Measurements from ENCODE around the gene IPO4.
"Not testable (repeated sequence)": the region's sequence is repeated elsewhere in the genome, so short reads cannot be mapped to it uniquely, and the experiment has no call there.

The IPO4 gene

GRCh38 chr14:24219521-24219920, 30.9 kb upstream of the IPO4 start:
- no peak overlapping the region for H3K27ac ChIP-seq
- no peak overlapping the region for H3K4me3 ChIP-seq

DNA sequence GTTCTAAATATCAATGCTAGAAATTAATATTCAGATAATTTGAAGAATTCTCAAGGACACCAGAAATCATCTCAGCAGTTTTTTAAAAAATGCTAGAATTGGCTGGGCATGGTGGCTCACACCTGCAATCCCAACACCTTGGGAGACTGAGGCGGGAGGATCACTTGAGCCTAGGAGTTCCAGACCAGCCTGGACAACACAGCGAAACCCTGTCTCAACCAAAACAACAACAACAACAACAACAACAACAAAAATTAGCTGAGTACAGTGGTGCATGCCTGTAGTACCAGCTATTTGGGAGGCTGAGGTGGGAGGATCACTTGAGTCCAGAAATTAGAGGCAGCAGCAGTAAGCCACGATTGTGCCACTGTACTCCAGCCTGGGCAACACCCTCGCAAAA, 30.5 kb upstream of the IPO4 start:
- peak overlapping the region in 1 of 21 experiments; percentile 41 for H3K27ac ChIP-seq
- H3K4me3 ChIP-seq: no peak overlapping the region

DNA sequence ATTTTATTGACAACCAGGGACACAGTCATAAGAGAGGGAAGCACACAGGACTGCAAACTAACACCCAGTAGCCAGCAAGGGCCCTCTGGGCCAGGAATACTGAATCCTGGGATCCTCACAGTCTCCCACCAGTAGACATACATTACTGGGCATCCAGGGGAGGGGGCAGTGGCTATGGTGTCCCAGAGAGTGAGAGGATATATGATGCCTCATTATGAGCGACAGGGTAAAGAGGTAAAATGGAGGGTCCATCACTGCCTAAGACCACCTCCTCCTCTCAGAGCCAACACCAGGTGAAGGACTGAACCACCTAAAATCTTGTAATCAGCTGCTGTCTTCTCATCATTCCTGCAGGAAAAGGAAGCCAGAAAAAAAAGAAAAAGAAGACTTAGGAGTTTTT, 28.3 kb upstream of the IPO4 start:
- H3K27ac ChIP-seq: peak overlapping the region in 4 of 21 experiments; percentile 84 to 93 (median 88)
- H3K4me3 ChIP-seq: not testable (repeated sequence)

DNA sequence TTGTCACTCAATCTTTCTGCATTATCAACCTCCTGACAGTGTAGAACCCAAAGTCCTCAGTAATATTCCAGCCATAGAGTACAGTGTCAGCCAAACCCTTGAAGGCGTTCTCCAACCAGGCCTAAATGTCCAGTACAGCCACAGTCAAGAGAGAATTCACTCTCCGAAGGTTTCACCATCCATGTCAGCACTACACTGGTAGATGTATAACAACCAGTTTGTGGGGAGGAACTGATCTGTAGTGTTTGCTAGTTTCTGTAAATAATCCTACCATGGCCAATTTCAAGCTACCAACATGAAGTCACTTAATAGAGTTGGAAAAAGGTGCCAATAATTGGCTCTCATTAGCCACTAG, 27.7 kb upstream of the IPO4 start:
- peak overlapping the region in 14 of 21 experiments; percentile 63 to 95 (median 89) for H3K27ac ChIP-seq
- peak overlapping the region in 2 of 7 experiments; percentile 54 to 65 for H3K4me3 ChIP-seq

DNA sequence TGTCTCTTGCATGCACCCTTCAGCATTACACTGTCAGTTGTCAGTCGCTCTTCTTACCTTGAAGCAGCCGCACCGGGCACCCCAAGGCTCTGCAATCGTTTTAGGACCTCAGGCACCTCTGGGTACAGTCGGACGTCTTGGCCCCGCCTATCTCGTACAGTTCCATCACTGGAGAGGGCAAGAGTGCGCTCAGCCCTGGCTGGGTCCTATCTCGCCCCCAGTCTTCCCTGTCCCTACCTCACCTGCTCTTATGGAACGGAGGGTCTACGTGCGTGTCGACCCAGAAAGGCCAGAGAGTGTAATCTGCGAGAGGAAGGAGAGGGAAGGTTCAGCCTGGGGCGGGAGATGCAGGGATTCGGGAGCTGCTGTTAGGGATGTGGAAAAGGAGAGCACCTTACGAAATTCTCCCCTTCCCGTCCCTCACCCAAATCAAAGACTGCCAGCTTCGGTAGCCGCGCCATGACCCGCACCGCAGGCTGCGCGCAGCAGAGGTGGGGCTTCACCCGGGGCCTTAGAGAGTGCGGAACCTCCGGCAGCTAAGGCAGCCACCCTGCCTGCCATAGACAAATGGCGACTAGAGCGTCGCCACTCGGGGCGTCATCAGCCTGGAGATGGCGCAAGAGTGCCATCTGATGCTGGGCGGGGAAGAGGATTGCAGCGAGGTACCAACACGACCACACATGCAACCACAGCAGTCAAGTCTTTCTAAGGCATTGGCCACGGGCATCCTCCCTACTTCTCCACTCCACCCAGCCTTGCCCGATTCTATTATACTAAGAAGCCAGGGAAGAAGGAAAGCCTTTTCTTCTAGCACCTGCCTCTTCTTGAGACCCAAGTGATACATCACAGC, 27.1 kb upstream of the IPO4 start, which contains the start of gene MDP1:
TSS of gene MDP1 (minus strand) at position 572 of the 850 bp plus-strand sequence. CDS start at position 461, 111 bp downstream.
- H3K4me3 ChIP-seq: peak within 1 kb of the TSS; percentile 54 to 70 (median 64)
- H3K27ac ChIP-seq: peak within 1 kb of the TSS; percentile 40 to 96 (median 88)

GRCh38 chr14:24213866-24214662, 25.4 kb upstream of the IPO4 start:
- peak overlapping the region in 4 of 7 experiments; percentile 56 to 85 (median 62) for H3K4me3 ChIP-seq

GRCh38 chr14:24212924-24213865, 24.6 kb upstream of the IPO4 start, which contains the start of gene CHMP4A:
Gene CHMP4A, minus strand, starts transcription at chr14:24213488. Its CDS starts 49 bp downstream, at chr14:24213439.
- peak within 1 kb of the TSS; percentile 63 to 99 (median 97) for H3K27ac ChIP-seq
- H3K4me3 ChIP-seq: peak within 1 kb of the TSS; percentile 45 to 85 (median 60)

More at GRCh38 chr14:24213866-24214662, 25.4 kb upstream of the IPO4 start:
- H3K27ac ChIP-seq: peak overlapping the region in 19 of 21 experiments; percentile 90 to 99 (median 97)

- no peak overlapping the region for H3K27ac ChIP-seq
- H3K4me3 ChIP-seq: no peak overlapping the region
Measured at GRCh38 chr14:24211311-24211710, 22.7 kb upstream of the IPO4 start.

DNA sequence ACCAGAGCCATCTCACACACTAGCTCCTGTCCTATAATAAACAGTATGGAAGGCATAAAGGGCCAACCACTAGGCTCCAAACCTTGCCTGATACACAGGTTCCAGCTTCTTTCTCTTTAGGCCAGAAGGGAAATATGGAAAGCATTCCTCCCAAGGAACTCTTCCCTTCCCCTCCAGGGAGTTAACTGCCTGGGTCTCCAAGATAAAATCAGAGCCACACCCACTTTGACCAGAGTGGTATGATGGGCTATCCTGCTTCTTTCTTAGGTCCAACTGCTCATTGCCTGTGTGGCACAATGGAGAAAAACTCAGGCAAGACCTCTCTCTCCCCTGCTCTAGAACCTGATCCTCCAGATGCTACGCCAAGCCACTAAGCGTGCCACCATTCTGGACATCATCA, 19.0 kb upstream of the IPO4 start:
- Histone ChIP-seq H3K27ac (no peak overlapping the region), H3K4me3 (no peak overlapping the region)

DNA sequence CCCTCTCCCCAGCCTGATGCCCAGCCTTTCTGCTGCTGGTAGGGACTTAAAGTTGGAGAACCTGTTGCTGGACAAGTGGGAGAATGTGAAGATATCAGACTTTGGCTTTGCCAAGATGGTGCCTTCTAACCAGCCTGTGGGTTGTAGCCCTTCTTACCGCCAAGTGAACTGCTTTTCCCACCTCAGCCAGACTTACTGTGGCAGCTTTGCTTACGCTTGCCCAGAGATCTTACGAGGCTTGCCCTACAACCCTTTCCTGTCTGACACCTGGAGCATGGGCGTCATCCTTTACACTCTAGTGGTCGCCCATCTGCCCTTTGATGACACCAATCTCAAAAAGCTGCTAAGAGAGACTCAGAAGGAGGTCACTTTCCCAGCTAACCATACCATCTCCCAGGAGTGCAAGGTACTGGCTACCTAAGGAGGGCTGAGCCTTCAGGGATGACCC, 18.5 kb upstream of the IPO4 start:
- H3K4me3 ChIP-seq: no peak overlapping the region
- H3K27ac ChIP-seq: no peak overlapping the region

- Histone ChIP-seq H3K4me3 (no peak overlapping the region), H3K27ac (no peak overlapping the region)
Measured at GRCh38 chr14:24206260-24207103, 17.9 kb upstream of the IPO4 start.

DNA sequence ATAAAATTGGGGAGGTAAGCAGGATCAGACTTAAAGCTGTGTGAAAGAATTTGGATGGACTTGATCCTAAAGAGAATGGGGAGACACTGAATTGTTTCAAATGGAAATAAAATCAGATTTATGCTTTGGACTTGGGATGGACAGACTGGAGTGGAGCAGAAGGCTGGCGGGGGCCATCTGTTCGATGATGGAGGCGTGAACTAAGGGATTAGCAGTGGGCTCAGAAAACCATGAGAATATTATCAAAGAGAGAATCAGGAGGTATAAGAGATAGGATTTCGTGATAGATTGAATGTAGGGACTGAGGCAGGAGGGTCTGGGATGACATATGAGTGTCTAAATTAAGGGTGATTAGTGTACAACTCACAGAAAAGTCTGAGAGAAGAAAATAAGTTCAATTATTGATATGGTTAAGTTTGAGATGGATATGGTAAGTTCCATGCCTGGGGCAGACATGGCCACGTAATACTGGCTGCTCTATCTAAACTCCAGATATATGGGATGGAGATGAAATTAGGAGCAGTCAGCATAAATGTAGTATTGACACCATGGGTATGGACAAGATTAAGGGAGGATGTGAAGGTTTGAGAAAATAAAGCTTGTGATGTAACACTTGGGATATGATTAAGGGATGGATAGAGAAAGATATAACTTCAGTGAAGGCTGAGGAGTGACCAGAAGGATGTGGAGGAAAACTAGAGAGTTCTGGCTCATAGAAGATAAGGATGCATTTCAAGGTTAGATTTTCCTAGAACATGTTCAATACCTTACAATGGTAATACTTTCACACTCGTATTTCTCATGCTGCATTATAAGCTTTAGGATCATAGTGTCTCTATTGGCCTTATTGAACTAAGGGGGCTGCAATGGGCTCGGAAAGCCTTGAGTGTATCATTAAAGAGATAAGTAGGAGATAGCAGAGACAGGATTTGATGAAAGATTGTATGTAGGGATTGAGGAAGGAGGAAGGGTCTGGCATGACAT, 15.8 kb upstream of the IPO4 start:
- H3K4me3 ChIP-seq: no peak overlapping the region
- no peak overlapping the region for H3K27ac ChIP-seq

- H3K27ac ChIP-seq, H3K4me3 ChIP-seq: not testable (repeated sequence)
Measured at GRCh38 chr14:24203249-24203886, 14.8 kb upstream of the IPO4 start.

GRCh38 chr14:24202538-24202937, 13.9 kb upstream of the IPO4 start:
- H3K4me3 ChIP-seq, H3K27ac ChIP-seq: not testable (repeated sequence)

DNA sequence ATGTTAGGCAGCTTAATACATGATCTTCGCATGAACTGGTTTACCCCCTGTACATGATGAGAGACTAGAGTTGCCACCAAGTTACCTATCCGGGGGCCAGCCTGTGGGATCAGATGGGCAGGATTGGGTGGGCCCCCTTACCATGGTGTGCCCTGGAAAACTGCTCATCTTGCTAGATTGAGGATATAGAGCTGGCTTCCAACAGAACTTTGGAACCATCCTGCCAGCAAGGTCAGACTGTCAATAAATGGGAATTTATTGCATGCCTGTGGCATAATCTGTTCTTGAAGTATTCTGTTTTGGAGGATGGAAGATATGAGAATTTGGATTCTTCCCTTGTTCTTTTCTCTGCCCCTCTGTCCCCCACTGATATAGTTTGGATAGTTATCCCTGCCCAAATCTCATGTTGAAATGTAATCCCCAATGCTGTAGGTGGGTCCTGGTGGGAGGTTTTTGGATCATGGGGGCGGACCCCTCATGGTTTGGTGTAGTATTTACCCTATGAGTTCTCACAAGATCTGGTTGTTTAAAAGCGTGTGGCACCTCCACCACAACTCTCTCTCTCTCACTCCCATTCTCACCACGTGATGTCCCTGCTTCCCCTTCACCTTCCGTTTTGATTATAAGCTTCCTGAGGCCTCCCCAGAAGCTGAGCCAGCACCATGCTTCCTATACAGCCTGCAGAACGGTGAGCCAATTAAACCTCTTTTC, 10.4 kb upstream of the IPO4 start:
- H3K4me3 ChIP-seq: no peak overlapping the region
- peak overlapping the region in 2 of 21 experiments; percentile 23 to 33 for H3K27ac ChIP-seq

DNA sequence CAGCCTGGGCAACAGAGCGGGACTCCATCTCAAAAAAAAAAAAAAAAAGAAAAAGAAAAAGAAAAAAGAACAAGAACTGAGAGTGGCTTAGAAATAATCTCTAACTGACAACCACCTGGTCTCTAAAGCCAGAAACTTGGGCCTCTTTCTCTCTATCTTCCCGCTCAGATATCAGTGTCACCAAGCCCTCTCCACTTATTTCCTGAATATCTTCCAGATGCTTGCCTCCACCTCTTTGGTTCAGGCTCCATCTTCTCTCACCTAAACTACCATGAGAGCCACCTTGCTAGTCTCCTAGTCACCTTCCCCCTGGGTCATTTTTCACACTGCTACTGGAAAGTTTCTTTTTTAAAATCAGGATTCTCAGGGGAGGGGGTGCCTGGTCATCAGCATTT, 8.4 kb upstream of the IPO4 start:
- Histone ChIP-seq H3K27ac (peak overlapping the region in 2 of 21 experiments; percentile 99 to 100), H3K4me3 (peak overlapping the region in 3 of 7 experiments; percentile 74 to 92 (median 75))

Data from skin epidermis (tissue), 12 donors.